Heart left ventricle (tissue), 16 donors: ENCODE measurements around the gene LKAAEAR1. TPM values are rescaled to one million over a fixed set of nuclear protein-coding genes. Genes with fewer than 3 reads are reported as not detected.

Experiments
- ATAC-seq, 4 donors: fragments of 200-7000 bp; cut with Tn5 transposase; one replicate each; pipeline ENCODE4 v1.9.1; 2020 to 2022; ENCODE audit warnings: moderate library complexity in 4 of 4, mild to moderate bottlenecking in 3 of 4, moderate number of reproducible peaks in 1 of 4
- DNase-seq, 5 donors: peaks; one replicate each; pipeline ENCODE4 v3.0.0-alpha.2; 2020
- H3K27ac ChIP-seq, 12 donors: fragments of 200-600 bp; sonication (generic) in 4 of 12; one replicate each; pipeline versions ENCODE4 v1.5.0 to v1.8.0; 2016 to 2022; ENCODE audit warnings: mild to moderate bottlenecking in 2 of 12
- H3K27me3 ChIP-seq, 9 donors: fragments of 200-600 bp; sonication (generic) in 2 of 9; one replicate each; pipeline versions ENCODE4 v1.5.1 to v1.8.0; 2016 to 2022; ENCODE audit warnings: mild to moderate bottlenecking in 3 of 9
- H3K36me3 ChIP-seq, 9 donors: fragments of 200-600 bp; sonication (generic) in 2 of 9; one replicate each; pipeline versions ENCODE4 v1.5.0 to v1.8.0; 2018 to 2022; ENCODE audit warnings: mild to moderate bottlenecking in 2 of 9
- H3K4me1 ChIP-seq, 12 donors: fragments of 200-600 bp; sonication (generic) in 4 of 12; one replicate each; pipeline versions ENCODE4 v1.5.0 to v1.8.0; 2016 to 2022; ENCODE audit warnings: mild to moderate bottlenecking in 3 of 12
- H3K4me3 ChIP-seq, 12 donors: fragments of 200-600 bp; sonication (generic) in 4 of 12; one replicate each; pipeline versions ENCODE4 v1.5.0 to v1.8.0; 2017 to 2022; ENCODE audit warnings: mild to moderate bottlenecking in 9 of 12, moderate library complexity in 4 of 12
- H3K9me3 ChIP-seq, 12 donors: fragments of 200-600 bp; sonication (generic) in 4 of 12; one replicate each; pipeline versions ENCODE4 v1.5.0 to v1.8.0; 2016 to 2022; ENCODE audit warnings: mild to moderate bottlenecking in 1 of 12
- CTCF ChIP-seq, 12 donors: fragments of 200-600 bp; sonication (generic) in 4 of 12; IDR thresholded peaks; one replicate each; pipeline versions ENCODE4 v1.5.0 to v1.8.0; 2018 to 2022; ENCODE audit warnings: antibody characterized with exemption in 12 of 12, mild to moderate bottlenecking in 5 of 12
- POLR2A ChIP-seq, 2 donors: fragments of 450-650 bp; IDR thresholded peaks; one replicate each; pipeline ENCODE4 v1.6.1; 2017; ENCODE audit warnings: antibody characterized with exemption in 2 of 2, mild to moderate bottlenecking in 2 of 2, moderate library complexity in 2 of 2
- WGBS, 4 donors: extraction: QIAGEN DNeasy Blood & Tissue Kit in 2 of 4; methylation state at CpG; one replicate each; pipeline versions ENCODE4 v1.1.5 to v1.1.7; 2013 to 2018; 5-methylcytosine and 5-hydroxymethylcytosine counted together
- intact Hi-C, 10 donors: fragments of 100-400 bp; cut with DNase I; formaldehyde crosslinking; loops; one replicate each; pipeline versions ENCODE4 v1.11.1 to v1.14.2; 2022
- polyA plus RNA-seq, 2 donors: library from polyadenylated mRNA; stranded (reverse); fragments of 200-250 nt; gene quantifications; one replicate each; pipeline ENCODE4 v1.2.3, GENCODE V29; 2013
- total RNA-seq, 9 donors: library from RNA; depleted of rRNA in 2 of 9; stranded (reverse); fragments of >200 nt in 2 of 9; fragmentation: NEBNext Ultra II Directional in 3 of 9; extraction: Animal tissue kit (Norgen Biotek cat#: 25700) in 3 of 9; gene quantifications; one replicate each; pipeline versions ENCODE4 v1.1.0 to v1.2.4, GENCODE V29; 2016 to 2023
- donor health status: ischemic (EF 13 %, LVEDD 7.1; RV severe dilation, severe dysfunction).
- donor health status: healthy with polysubstance abuse.
- donor health status: DM: no; HTN: yes; CAD: no.
- donor health status: DM: no; HTN: no; CAD: no.
- donor health status: ischemic (EF 25% LVEDD 6.9; RV normal size, moderate dysfunction).
- donor health status: ischemic (EF 25% LVEDD 5.7; RV mildly dilated, moderate dysfunction).
- donor health status: healthy.
- donor health status: DM: yes; HTN: yes; CAD: no.
- donor health status: ischemic (EF 35%, LVEDD 5.7; RV mildly dilated, moderate dysfunction).
- donor health status: nonischemic (EF 11% LVEDD 7.7; RV severe dilation, severe dysfunction).
- donor health status: DM: yes; HTN: yes; CAD: no.
- donor health status: PGD.
- donor health status: ischemic (EF 29% LVEDD 5.4; RV normal size, mild dysfunction).
- donor health status: nonischemic (EF 23%, LVEDD 6.1; RV moderate dilation, normal function).

Gene LKAAEAR1
- total and polyA plus RNA-seq, 11 donors, result not detected

DNA sequence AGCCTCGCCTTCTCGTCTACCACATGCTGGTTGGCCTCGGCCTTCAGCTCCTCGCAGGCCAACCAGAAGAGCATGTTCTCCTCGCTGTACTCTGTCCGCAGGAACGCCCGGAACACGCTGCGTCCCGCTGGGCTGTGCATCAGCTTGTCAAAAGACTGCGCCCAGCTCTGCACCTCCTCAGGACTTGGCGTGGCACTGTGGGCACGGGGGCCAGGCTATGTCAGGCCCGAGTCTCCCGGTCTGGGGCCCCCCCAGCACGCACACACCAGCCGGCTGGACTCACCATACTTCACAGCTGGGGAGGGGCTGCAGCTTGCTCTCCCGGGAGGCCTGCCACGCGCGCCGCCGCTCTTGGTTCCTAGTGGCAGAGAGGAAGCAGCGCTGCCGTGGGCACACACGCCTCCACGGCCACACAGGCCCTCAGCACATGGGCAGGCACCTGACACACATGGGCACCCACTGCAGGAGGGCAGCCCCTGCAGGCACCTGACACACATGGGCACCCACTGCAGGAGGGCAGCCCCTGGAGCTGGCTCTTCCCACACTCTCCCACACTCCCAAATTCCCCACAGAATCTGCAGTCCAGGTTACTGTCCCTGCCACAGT lies 9.9 kb downstream of the LKAAEAR1 start:
- no peak for ATAC-seq
- no peak overlapping the region for H3K4me3 ChIP-seq

DNA sequence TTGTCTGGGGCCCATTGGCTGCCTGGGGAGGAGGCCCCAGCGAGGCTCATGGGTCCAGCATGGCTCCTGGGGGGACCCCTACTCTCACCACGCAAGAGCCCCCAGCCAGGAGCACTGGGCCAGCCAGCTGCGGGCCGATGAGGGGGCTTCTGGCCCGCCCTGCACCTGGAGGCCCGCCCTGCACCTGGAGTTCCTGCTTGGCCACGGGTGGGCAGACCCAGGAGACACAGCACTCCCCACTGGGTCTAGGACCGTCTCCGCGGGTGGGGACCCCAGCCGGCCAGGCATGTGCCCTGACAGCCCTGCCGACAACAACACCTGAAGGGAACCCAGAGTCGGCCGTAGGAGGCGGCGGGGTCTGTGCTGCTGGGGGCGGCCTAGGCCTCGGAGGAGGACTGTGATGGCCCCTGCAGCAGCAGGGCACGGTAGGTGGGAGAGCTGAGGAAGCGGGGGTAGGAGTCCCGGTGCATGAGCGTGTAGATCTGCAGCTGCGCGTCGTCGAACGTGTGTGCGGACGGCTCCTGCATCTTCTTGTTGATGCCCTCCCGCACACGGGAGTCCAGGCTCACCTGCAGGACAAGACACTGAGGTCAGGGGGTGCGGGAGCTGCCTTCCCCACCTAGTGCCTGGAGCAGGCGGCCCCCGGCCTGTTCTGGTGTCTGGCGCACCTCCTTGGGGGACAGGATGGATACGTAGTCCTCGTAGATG lies 10.6 kb downstream of the LKAAEAR1 start:
- TF ChIP-seq POLR2A (IDR thresholded peaks at IDR 0.05), result no peak
- TF ChIP-seq CTCF (IDR thresholded peaks at IDR 0.05), result no peak
- Histone ChIP-seq H3K4me1 (peaks cover 0 to 22% (median 9%) of the 10 kb centered on the region in 12 donors), H3K27me3 (no peaks in the 10 kb centered on the region), H3K9me3 (no peaks in the 10 kb centered on the region), H3K27ac (no peak overlapping the region), H3K36me3 (peaks cover 0 to 43% (median 20%) of the 10 kb centered on the region in 9 donors), H3K4me3 (no peak overlapping the region)
- DNase-seq, result no peak
- WGBS, 4 donors, result 92 to 96% (median 93%) methylated on average over 35 to 37 of the region's 37 CpGs
- ATAC-seq, result no peak
- intact Hi-C loops, result no loop called here

More for the DNA sequence above, 9.9 kb downstream of the LKAAEAR1 start:
- no peak for DNase-seq
- Histone ChIP-seq H3K4me1 (peaks cover 0 to 28% (median 16%) of the 10 kb centered on the region in 12 donors), H3K27ac (no peak overlapping the region), H3K9me3 (no peaks in the 10 kb centered on the region), H3K27me3 (no peaks in the 10 kb centered on the region), H3K36me3 (peaks cover 0 to 43% (median 20%) of the 10 kb centered on the region in 9 donors)
- WGBS, 4 donors, result 91 to 96% (median 94%) methylated on average over 12 to 28 of the region's 28 CpGs
- TF ChIP-seq POLR2A (IDR thresholded peaks at IDR 0.05), result no peak
- TF ChIP-seq CTCF (IDR thresholded peaks at IDR 0.05), result no peak
- intact Hi-C loops, result no loop called here

- intact Hi-C loops, result no loop called here
- 72 to 87% (median 83%) methylated on average over 5 to 14 of the region's 14 CpGs for WGBS, 4 donors
- H3K27me3 ChIP-seq, result no peaks in the 10 kb centered on the region
These were observed 11.6 kb downstream of the LKAAEAR1 start for GRCh38 chr20:64072498-64073063.

More at GRCh38 chr20:64072498-64073063, 11.6 kb downstream of the LKAAEAR1 start:
- no peak overlapping the region for H3K4me3 ChIP-seq
- no peak for TF ChIP-seq CTCF (IDR thresholded peaks at IDR 0.05)
- TF ChIP-seq POLR2A (IDR thresholded peaks at IDR 0.05), result no peak
- DNase-seq, result no peak
- H3K36me3 ChIP-seq, result peaks cover 0 to 43% (median 20%) of the 10 kb centered on the region in 9 donors
- ATAC-seq, result no peak
- no peaks in the 10 kb centered on the region for H3K9me3 ChIP-seq
- H3K4me1 ChIP-seq, result peaks cover 0 to 11% (median 0%) of the 10 kb centered on the region in 12 donors
- H3K27ac ChIP-seq, result no peak overlapping the region
